Transverse colon (tissue), 4 donors: ENCODE measurements around the gene IL9. TPM values are rescaled to one million over a fixed set of nuclear protein-coding genes. Genes with fewer than 3 reads are reported as not detected.

Experiments
- DNase-seq: peaks from one replicate; pipeline ENCODE4 v3.0.0-alpha.2; 2019
- H3K27ac ChIP-seq, 4 donors: fragments of 200-600 bp; sonication (generic); 2 replicates each; pipeline ENCODE4 v1.5.1; 2016 to 2018; ENCODE audit warnings: inconsistent platforms in 4 of 4
- H3K27me3 ChIP-seq: fragments of 200-600 bp; sonication (generic); 2 replicates; pipeline ENCODE4 v1.5.1; 2017; ENCODE audit warnings: inconsistent platforms
- H3K36me3 ChIP-seq, 4 donors: fragments of 200-600 bp; sonication (generic); 2 replicates each; pipeline ENCODE4 v1.5.1; 2017 to 2019; ENCODE audit warnings: inconsistent platforms in 4 of 4
- H3K4me1 ChIP-seq, 4 donors: fragments of 200-600 bp; sonication (generic); 2 replicates each; pipeline ENCODE4 v1.5.1; 2017 to 2020; ENCODE audit warnings: inconsistent platforms in 4 of 4
- H3K4me3 ChIP-seq, 4 donors: fragments of 200-600 bp; sonication (generic); 1 replicate in 1 of 4; 2 replicates in 3 of 4; pipeline versions ENCODE4 v1.5.1 to v1.6.1; 2017 to 2019; ENCODE audit warnings: inconsistent platforms in 4 of 4
- H3K9me3 ChIP-seq, 2 donors: fragments of 200-600 bp; sonication (generic); 2 replicates each; pipeline ENCODE4 v1.5.1; 2017 to 2019; ENCODE audit warnings: inconsistent platforms in 2 of 2
- EP300 ChIP-seq: sonication (generic); formaldehyde crosslinking; IDR thresholded peaks from one replicate; pipeline ENCODE4 v1.6.1; 2017; ENCODE audit warnings: antibody characterized with exemption, low read depth
- POLR2A ChIP-seq: fragments of 450-650 bp; IDR thresholded peaks from one replicate; pipeline ENCODE4 v1.6.1; 2016; ENCODE audit warnings: antibody characterized with exemption, mild to moderate bottlenecking, moderate library complexity
- POLR2AphosphoS5 ChIP-seq, 3 donors: sonication (generic); formaldehyde crosslinking; IDR thresholded peaks; one replicate each; pipeline ENCODE4 v1.6.1; 2016; ENCODE audit warnings: antibody characterized with exemption in 3 of 3
- WGBS, 2 donors: methylation state at CpG; one replicate each; pipeline ENCODE4 v1.1.5; 2018; ENCODE audit warnings: low coverage in 1 of 2; 5-methylcytosine and 5-hydroxymethylcytosine counted together
- in situ Hi-C, 4 donors: fragments of 200-750 bp; cut with MboI; loops; one replicate each; pipeline versions ENCODE4 v1.15.0 to v1.15.1; 2017; ENCODE audit warnings: low sequenced_read_pairs in 3 of 4, low pct_ligation_motif_present in 1 of 4, low pct_unique_long_range_greater_than_20kb in 1 of 4
- intact Hi-C: fragments of 100-400 bp; cut with DNase I; formaldehyde crosslinking; loops from one replicate; pipeline ENCODE4 v1.15.1; 2023; ENCODE audit warnings: low total_unique reads
- total RNA-seq, 4 donors: library from RNA; depleted of rRNA; stranded (reverse); fragments of >200 nt; gene quantifications; one replicate each; pipeline ENCODE4 v1.1.0, GENCODE V29; 2016
- TF ChIP-seq, protein P1 (sequence below), 5 experiments: fragments of 200-600 bp in 3 of 5; fragments of 450-650 bp in 2 of 5; sonication (generic) in 3 of 5; IDR thresholded peaks; 1 replicate in 2 of 5; 2 replicates in 3 of 5; pipeline ENCODE4 v1.5.1; 2016 to 2017; ENCODE audit warnings: antibody characterized with exemption in 5 of 5, inconsistent platforms in 3 of 5, mild to moderate bottlenecking in 2 of 5, moderate library complexity in 1 of 5

The IL9 gene
- total RNA-seq, 4 donors from 2014 or later, result not detected

DNA sequence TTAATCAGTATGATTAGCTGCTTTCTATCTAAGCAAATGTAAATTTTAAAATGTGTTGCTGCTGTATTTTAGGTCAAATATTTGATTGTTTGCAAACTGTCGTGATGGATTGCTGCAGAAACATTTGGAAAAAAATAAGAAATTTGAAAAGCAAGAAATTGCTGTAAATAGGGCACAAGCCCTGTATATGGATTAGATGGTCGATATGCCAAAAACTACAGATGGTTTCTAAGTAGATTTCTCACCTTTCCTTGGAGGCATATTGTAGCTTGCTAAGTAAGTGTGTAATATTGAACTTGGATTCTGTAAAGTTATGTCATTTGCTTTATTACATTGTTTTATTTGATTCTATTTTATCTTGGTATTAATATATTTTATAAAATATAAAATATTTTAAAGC, 46.1 kb upstream of the IL9 start:
- Histone ChIP-seq H3K27me3 (peaks cover 3% of the 10 kb centered on the region), H3K4me1 (no peaks in the 10 kb centered on the region), H3K4me3 (no peak overlapping the region), H3K36me3 (no peaks in the 10 kb centered on the region), H3K27ac (no peak overlapping the region), H3K9me3 (no peaks in the 10 kb centered on the region)
- DNase-seq, result no peak
- TF ChIP-seq POLR2A (no peak), POLR2AphosphoS5 (IDR thresholded peaks at IDR 0.05) (no peak), EP300 (no peak)
- TF ChIP-seq, protein P1, sequence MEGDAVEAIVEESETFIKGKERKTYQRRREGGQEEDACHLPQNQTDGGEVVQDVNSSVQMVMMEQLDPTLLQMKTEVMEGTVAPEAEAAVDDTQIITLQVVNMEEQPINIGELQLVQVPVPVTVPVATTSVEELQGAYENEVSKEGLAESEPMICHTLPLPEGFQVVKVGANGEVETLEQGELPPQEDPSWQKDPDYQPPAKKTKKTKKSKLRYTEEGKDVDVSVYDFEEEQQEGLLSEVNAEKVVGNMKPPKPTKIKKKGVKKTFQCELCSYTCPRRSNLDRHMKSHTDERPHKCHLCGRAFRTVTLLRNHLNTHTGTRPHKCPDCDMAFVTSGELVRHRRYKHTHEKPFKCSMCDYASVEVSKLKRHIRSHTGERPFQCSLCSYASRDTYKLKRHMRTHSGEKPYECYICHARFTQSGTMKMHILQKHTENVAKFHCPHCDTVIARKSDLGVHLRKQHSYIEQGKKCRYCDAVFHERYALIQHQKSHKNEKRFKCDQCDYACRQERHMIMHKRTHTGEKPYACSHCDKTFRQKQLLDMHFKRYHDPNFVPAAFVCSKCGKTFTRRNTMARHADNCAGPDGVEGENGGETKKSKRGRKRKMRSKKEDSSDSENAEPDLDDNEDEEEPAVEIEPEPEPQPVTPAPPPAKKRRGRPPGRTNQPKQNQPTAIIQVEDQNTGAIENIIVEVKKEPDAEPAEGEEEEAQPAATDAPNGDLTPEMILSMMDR (IDR thresholded peaks at IDR 0.05), result no peak
- intact Hi-C loops (loop anchor here (5.0 to 10.0 kb wide), 3 partner anchors 54 to 271 kb away; no protein-coding TSS in a partner anchor), in situ Hi-C loops (loop anchor here in 3 of 4 donors (10.0 to 25.0 kb wide), 4 partner anchors 121 to 273 kb away; no protein-coding TSS in a partner anchor)
- WGBS, 2 donors, result 76 to 84% methylated on average over 2 of the region's 2 CpGs

DNA sequence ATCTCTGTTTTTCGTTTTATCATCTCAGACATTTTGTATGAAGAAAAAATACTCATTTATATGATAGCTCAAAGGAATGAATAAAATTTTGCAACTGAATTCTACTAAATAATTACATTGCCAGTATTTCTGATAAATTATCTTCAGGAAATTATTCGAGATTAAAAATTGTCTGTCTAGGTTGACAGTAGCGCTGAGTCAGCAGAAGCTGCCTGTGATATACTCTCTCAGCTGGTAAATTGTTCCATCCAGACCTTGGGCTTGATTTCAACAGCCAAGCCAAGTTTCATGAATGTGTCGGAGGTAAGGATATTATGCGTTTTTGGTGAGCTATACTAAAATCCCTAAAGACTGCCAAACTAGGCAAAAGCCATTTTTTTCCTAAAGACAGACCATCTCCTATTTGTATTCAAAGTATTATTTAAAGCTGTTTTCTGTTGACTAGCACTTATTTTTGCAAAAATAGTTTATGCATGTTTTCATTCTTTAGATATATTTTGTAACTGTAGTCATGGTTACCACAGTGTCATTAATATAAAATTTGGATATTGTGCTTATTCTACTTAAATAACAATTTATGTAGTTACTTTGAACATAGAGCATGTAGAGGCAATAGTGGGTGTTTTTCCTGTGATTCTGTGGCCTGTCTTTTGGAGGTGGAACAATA, 41.7 kb upstream of the IL9 start:
- H3K27me3 ChIP-seq, result peaks cover 22% of the 10 kb centered on the region
- WGBS, 2 donors, result 89 to 97% methylated on average over 4 to 5 of the region's 5 CpGs
- no peak overlapping the region for H3K4me3 ChIP-seq
- in situ Hi-C loops (loop anchor here in 1 of 4 donors (25.0 kb wide), 1 partner anchor 125 kb away; no protein-coding TSS in a partner anchor), intact Hi-C loops (no loop called here)
- no peaks in the 10 kb centered on the region for H3K36me3 ChIP-seq
- no peak for DNase-seq
- TF ChIP-seq POLR2AphosphoS5 (IDR thresholded peaks at IDR 0.05) (no peak), POLR2A (no peak), EP300 (no peak)
- TF ChIP-seq, protein P1 (IDR thresholded peaks at IDR 0.05), result no peak
- no peak overlapping the region for H3K27ac ChIP-seq
- H3K4me1 ChIP-seq, result no peaks in the 10 kb centered on the region
- no peaks in the 10 kb centered on the region for H3K9me3 ChIP-seq

DNA sequence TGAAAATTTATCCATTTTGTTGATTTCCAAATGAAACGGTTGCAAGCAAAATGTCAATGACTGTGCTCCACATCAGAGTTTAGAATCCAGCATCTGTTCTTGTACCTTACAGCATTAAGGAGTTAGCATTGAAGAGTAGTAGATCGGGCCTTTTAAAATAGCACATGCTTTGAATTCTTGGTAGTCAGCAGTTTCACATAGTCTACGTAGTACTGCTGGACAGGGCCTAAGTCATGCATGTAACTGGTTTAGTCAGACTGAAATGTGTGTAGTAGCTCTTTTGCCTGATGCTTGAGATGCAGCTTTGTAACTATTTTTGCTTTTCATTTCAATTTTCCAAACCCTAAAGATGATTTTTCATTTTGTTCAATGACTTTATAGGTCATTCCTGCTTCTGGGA, 39.3 kb upstream of the IL9 start:
- intact Hi-C loops, result no loop called here
- in situ Hi-C loops, result loop anchor here in 1 of 4 donors (25.0 kb wide), 1 partner anchor 127 kb away; no protein-coding TSS in a partner anchor
- Histone ChIP-seq H3K27ac (no peak overlapping the region), H3K27me3 (peaks cover 46% of the 10 kb centered on the region), H3K4me1 (peaks cover 0 to 9% (median 8%) of the 10 kb centered on the region in 4 donors), H3K9me3 (no peaks in the 10 kb centered on the region), H3K36me3 (no peaks in the 10 kb centered on the region), H3K4me3 (no peak overlapping the region)
- WGBS, 2 donors, result 68 to 80% methylated on average over 3 of the region's 3 CpGs
- DNase-seq, result no peak
- TF ChIP-seq, protein P1 (IDR thresholded peaks at IDR 0.05), result no peak
- TF ChIP-seq POLR2A (no peak), POLR2AphosphoS5 (IDR thresholded peaks at IDR 0.05) (no peak), EP300 (no peak)

DNA sequence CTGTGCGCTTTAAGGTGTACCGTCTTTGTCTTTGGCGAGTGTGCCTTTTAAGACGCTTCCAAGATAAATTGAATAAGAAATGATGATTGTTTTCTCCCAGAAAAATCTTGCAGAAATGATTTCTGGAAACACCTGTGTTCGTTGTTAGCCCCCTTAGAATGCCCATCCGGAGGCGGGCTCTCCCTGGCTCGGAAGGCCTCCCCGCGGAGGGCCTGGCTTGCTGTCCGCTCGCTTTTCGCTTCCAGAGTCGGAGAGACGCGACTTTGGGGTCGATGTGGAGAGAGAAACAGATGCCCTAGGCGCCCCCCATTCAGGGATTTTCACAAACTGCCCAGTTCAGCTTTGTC, 35.3 kb upstream of the IL9 start:
- TF ChIP-seq POLR2A (no peak), EP300 (no peak), POLR2AphosphoS5 (IDR thresholded peaks at IDR 0.05) (no peak)
- TF ChIP-seq, protein P1 (IDR thresholded peaks at IDR 0.05), result no peak
- Histone ChIP-seq H3K9me3 (no peaks in the 10 kb centered on the region), H3K4me1 (peaks cover 0 to 10% (median 9%) of the 10 kb centered on the region in 4 donors), H3K4me3 (no peak overlapping the region), H3K27me3 (peaks cover 83% of the 10 kb centered on the region), H3K27ac (no peak overlapping the region), H3K36me3 (no peaks in the 10 kb centered on the region)
- DNase-seq, result no peak
- WGBS, 2 donors, result 60 to 67% methylated on average over 18 of the region's 18 CpGs
- intact Hi-C loops (no loop called here), in situ Hi-C loops (loop anchor here in 1 of 4 donors (25.0 kb wide), 1 partner anchor 131 kb away; no protein-coding TSS in a partner anchor)
